IMR-90 (cell line): ENCODE measurements around the gene MGLL. TPM values are rescaled to one million over a fixed set of nuclear protein-coding genes. Genes with fewer than 3 reads are reported as not detected.

ENCODE experiments used
- ATAC-seq: fragments of 200-7000 bp; cut with Tn5 transposase; 2 replicates; pipeline ENCODE4 v1.9.1; 2020; ENCODE audit warnings: low read depth, mild to moderate bottlenecking, moderate library complexity
- BruUV-seq: library from RNA; stranded (reverse); fragments of 400-500 nt; replicated peaks from 2 replicates; lab custom pipeline; 2021; lab: Mats Ljungman, UMichigan
- CTCF ChIA-PET: fragments of 300-600 bp; formaldehyde crosslinking; extraction: SDS; loops from one replicate; lab custom pipeline; 2021; ENCODE audit warnings: antibody characterized with exemption; lab: Yijun Ruan, JAX
- POLR2A ChIA-PET: fragments of 300-600 bp; sonication (Branson Sonifier 250); formaldehyde crosslinking; loops from one replicate; lab custom pipeline; 2022; ENCODE audit warnings: antibody characterized with exemption; ENCODE audit not compliant: unreplicated experiment; lab: Charles Lee
- DNase-seq: peaks from one replicate; pipeline ENCODE4 v3.0.0; 2013
- H2AFZ ChIP-seq: replicated peaks from 2 replicates; pipeline ENCODE3; 2013; ENCODE audit warnings: low read length, mild to moderate bottlenecking; ENCODE audit not compliant: poor library complexity
- H2AK5ac ChIP-seq: 2 replicates; pipeline ENCODE4 v1.6.1; 2013; ENCODE audit warnings: low read depth, low read length, inconsistent platforms
- H2AK9ac ChIP-seq: replicated peaks from 2 replicates; pipeline ENCODE3; 2013; ENCODE audit warnings: mild to moderate bottlenecking, low read depth, low read length, moderate library complexity; ENCODE audit not compliant: poor library complexity
- H2BK120ac ChIP-seq: 2 replicates; pipeline ENCODE4 v1.6.1; 2013; ENCODE audit warnings: low read depth, low read length, inconsistent platforms
- H2BK15ac ChIP-seq: 3 replicates; pipeline ENCODE4 v1.6.1; 2013; ENCODE audit warnings: low read depth, low read length, inconsistent platforms
- H2BK20ac ChIP-seq: 2 replicates; pipeline ENCODE4 v1.6.1; 2013; ENCODE audit warnings: low read depth, mild to moderate bottlenecking, inconsistent platforms, low read length, moderate library complexity
- H2BK5ac ChIP-seq: 2 replicates; pipeline ENCODE4 v1.6.1; 2013; ENCODE audit warnings: mild to moderate bottlenecking, low read depth, low read length, inconsistent platforms; ENCODE audit not compliant: poor library complexity, severe bottlenecking
- H3K14ac ChIP-seq: replicated peaks from 2 replicates; pipeline ENCODE4 v1.6.1; 2013; ENCODE audit warnings: low read depth, low read length, inconsistent platforms
- H3K18ac ChIP-seq: 2 replicates; pipeline ENCODE4 v1.6.1; 2013; ENCODE audit warnings: low read depth, low read length, control low read depth
- H3K23ac ChIP-seq: 2 replicates; pipeline ENCODE4 v1.6.1; 2013; ENCODE audit warnings: low read depth, low read length, inconsistent platforms
- H3K27ac ChIP-seq: 2 replicates; pipeline ENCODE4 v1.5.1; 2013; ENCODE audit warnings: mild to moderate bottlenecking, control low read depth, low read length; ENCODE audit not compliant: insufficient read depth
- H3K27me3 ChIP-seq: 2 replicates; pipeline ENCODE4 v1.6.1; 2013; ENCODE audit warnings: low read length; ENCODE audit not compliant: control insufficient read depth, insufficient read depth
- H3K36me3 ChIP-seq: 2 replicates; pipeline ENCODE4 v1.6.1; 2013; ENCODE audit warnings: low read length, mixed read lengths; ENCODE audit not compliant: control insufficient read depth, insufficient read depth
- H3K4ac ChIP-seq: 2 replicates; pipeline ENCODE4 v1.6.1; 2013; ENCODE audit warnings: low read depth, low read length, inconsistent platforms
- H3K4me1 ChIP-seq: 2 replicates; pipeline ENCODE4 v1.6.1; 2013; ENCODE audit warnings: low read length, mixed read lengths; ENCODE audit not compliant: control insufficient read depth, insufficient read depth
- H3K4me2 ChIP-seq: 2 replicates; pipeline ENCODE4 v1.6.1; 2013; ENCODE audit warnings: low read depth, mild to moderate bottlenecking, control low read depth, low read length, moderate library complexity
- H3K4me3 ChIP-seq: 2 replicates; pipeline ENCODE4 v1.5.1; 2013; ENCODE audit warnings: low read depth, mild to moderate bottlenecking, control low read depth, low read length, moderate library complexity; ENCODE audit not compliant: insufficient read depth
- H3K56ac ChIP-seq: 2 replicates; pipeline ENCODE4 v1.6.1; 2013; ENCODE audit warnings: low read length, inconsistent platforms; ENCODE audit not compliant: insufficient read depth; ENCODE audit errors: extremely low read depth
- H3K79me1 ChIP-seq, 2 experiments: 2 replicates each; pipeline ENCODE4 v1.6.1; 2013; ENCODE audit warnings: low read length in 2 of 2, inconsistent platforms in 1 of 2, low read depth in 1 of 2
- H3K9ac ChIP-seq: 2 replicates; pipeline ENCODE4 v1.6.1; 2013; ENCODE audit warnings: low read depth, low read length, control low read depth
- H3K9me1 ChIP-seq: 2 replicates; pipeline ENCODE4 v1.6.1; 2013; ENCODE audit warnings: low read length, inconsistent platforms; ENCODE audit not compliant: insufficient read depth
- H3K9me3 ChIP-seq: 2 replicates; pipeline ENCODE4 v1.6.1; 2013; ENCODE audit warnings: low read length; ENCODE audit not compliant: control insufficient read depth, insufficient read depth
- H4K20me1 ChIP-seq: 2 replicates; pipeline ENCODE4 v1.6.1; 2013; ENCODE audit warnings: low read length, inconsistent platforms; ENCODE audit not compliant: insufficient read depth
- H4K5ac ChIP-seq: 2 replicates; pipeline ENCODE4 v1.6.1; 2013; ENCODE audit warnings: mild to moderate bottlenecking, low read depth, low read length, control low read depth
- H4K8ac ChIP-seq, 2 experiments: 2 replicates each; pipeline ENCODE4 v1.6.1; 2013; ENCODE audit warnings: low read depth in 2 of 2, low read length in 2 of 2, control low read depth in 1 of 2, inconsistent platforms in 1 of 2
- H4K91ac ChIP-seq: 2 replicates; pipeline ENCODE4 v1.6.1; 2013; ENCODE audit warnings: low read depth, low read length, inconsistent platforms; ENCODE audit not compliant: insufficient read depth
- BHLHE40 ChIP-seq: fragments of 150-350 bp; IDR thresholded peaks from 2 replicates; pipeline ENCODE4 v1.6.1; 2016; ENCODE audit warnings: mild to moderate bottlenecking, low read depth, low read length
- CEBPB ChIP-seq: IDR thresholded peaks from 2 replicates; pipeline ENCODE4 v1.6.1; 2012; ENCODE audit warnings: low read depth, low read length, improper control_type of control experiment
- CHD1 ChIP-seq: IDR thresholded peaks from 2 replicates; pipeline ENCODE4 v1.6.1; 2012; ENCODE audit warnings: low read depth, low read length, improper control_type of control experiment
- CTCF ChIP-seq: conservative IDR thresholded peaks from 2 replicates; pipeline ENCODE4 v1.5.1; 2012; ENCODE audit warnings: mild to moderate bottlenecking, low read depth, low read length, improper control_type of control experiment
- ELK1 ChIP-seq: fragments of 150-350 bp; IDR thresholded peaks from 2 replicates; pipeline ENCODE4 v1.6.1; 2016; ENCODE audit warnings: low read depth, mild to moderate bottlenecking, low read length, moderate library complexity, borderline replicate concordance
- FOS ChIP-seq: fragments of 150-350 bp; IDR thresholded peaks from 2 replicates; pipeline ENCODE4 v1.6.1; 2016; ENCODE audit warnings: low read depth, low read length
- MAFK ChIP-seq: IDR thresholded peaks from 2 replicates; pipeline ENCODE4 v1.6.1; 2012; ENCODE audit warnings: low read depth, low read length, improper control_type of control experiment
- MAZ ChIP-seq: IDR thresholded peaks from 2 replicates; pipeline ENCODE4 v1.6.1; 2012; ENCODE audit warnings: low read depth, mild to moderate bottlenecking, low read length, improper control_type of control experiment, moderate library complexity, borderline replicate concordance
- MXI1 ChIP-seq: IDR thresholded peaks from 2 replicates; pipeline ENCODE4 v1.6.1; 2012; ENCODE audit warnings: low read depth, mild to moderate bottlenecking, low read length, moderate library complexity, borderline replicate concordance
- NFE2L2 ChIP-seq: fragments of 150-350 bp; IDR thresholded peaks from 2 replicates; pipeline ENCODE4 v1.6.1; 2016; ENCODE audit warnings: low read depth, mild to moderate bottlenecking, low read length
- POLR2A ChIP-seq: IDR thresholded peaks from 2 replicates; pipeline ENCODE4 v1.6.1; 2012; ENCODE audit warnings: mild to moderate bottlenecking, low read depth, low read length
- RAD21 ChIP-seq: IDR thresholded peaks from 2 replicates; pipeline ENCODE4 v1.6.1; 2012; ENCODE audit warnings: low read length, improper control_type of control experiment
- RFX5 ChIP-seq: IDR thresholded peaks from 2 replicates; pipeline ENCODE4 v1.8.0; 2012; ENCODE audit warnings: low read depth, mild to moderate bottlenecking, low read length, moderate library complexity
- SMC3 ChIP-seq: fragments of 150-350 bp; IDR thresholded peaks from 2 replicates; pipeline ENCODE4 v1.6.1; 2016; ENCODE audit warnings: low read depth, mild to moderate bottlenecking, antibody characterized with exemption, low read length, moderate library complexity
- USF2 ChIP-seq: fragments of 150-350 bp; IDR thresholded peaks from 2 replicates; pipeline ENCODE4 v1.6.1; 2017; ENCODE audit warnings: mild to moderate bottlenecking, antibody characterized with exemption, low read length, low read depth
- WGBS, 2 experiments: methylation state at CpG; one replicate each; pipeline versions ENCODE4 v1.1.5 to v1.1.7; 2013; ENCODE audit warnings: missing lambda C conversion rate in 2 of 2; ENCODE audit not compliant: insufficient read length in 1 of 2; ENCODE audit errors: extremely low coverage in 2 of 2; 5-methylcytosine and 5-hydroxymethylcytosine counted together
- dilution Hi-C: fragments of 300-500 bp; cut with HindIII; formaldehyde crosslinking; loops from one replicate; pipeline ENCODE4 v1.14.3; 2018; ENCODE audit warnings: low sequenced_read_pairs; ENCODE audit not compliant: unreplicated experiment
- in situ Hi-C: fragments of 300-500 bp; cut with MboI; formaldehyde crosslinking; loops from 3 replicates; pipeline ENCODE4 v1.14.3; 2019; ENCODE audit warnings: low sequenced_read_pairs, inconsistent platforms, mixed read lengths
- intact Hi-C: fragments of 100-400 bp; cut with micrococcal nuclease; formaldehyde crosslinking; loops from 2 replicates; pipeline ENCODE4 v1.10.0; 2022
- polyA plus RNA-seq, 3 experiments: library from polyadenylated mRNA; depleted of rRNA; stranded (reverse); fragments of >200 nt; gene quantifications; 2 replicates each; pipeline ENCODE4 v1.2.3, GENCODE V29; 2012; ENCODE audit warnings: low replicate concordance in 1 of 3
- total RNA-seq: library from RNA; depleted of rRNA; stranded (reverse); fragments of >200 nt; gene quantifications from 2 replicates; pipeline ENCODE4 v1.2.3, GENCODE V29; 2012

Gene MGLL
- total and polyA plus RNA-seq, 2 of the 4 experiments (the other 2 are of a cell fraction), result 23.7 to 60.6 TPM

GRCh38 chr3:127827808-127828207, 5.5 kb upstream of the MGLL start:
- no peak overlapping the region for H3K27ac ChIP-seq
- no CpG with 5 or more reads among the region's 2 CpGs for WGBS, 2 experiments
- H2BK5ac ChIP-seq, result no peak overlapping the region
- DNase-seq (no peak), ATAC-seq (no peak)
- in situ Hi-C loops, result no loop called here
- H3K56ac ChIP-seq, result no peak overlapping the region
- H3K4me2 ChIP-seq, result no peak overlapping the region
- H2BK15ac ChIP-seq, result no peak overlapping the region
- no peaks in the 10 kb centered on the region for H3K27me3 ChIP-seq
- no peak overlapping the region for H3K9ac ChIP-seq
- no peak overlapping the region for H2BK20ac ChIP-seq
- peaks cover 3% of the 10 kb centered on the region for H3K4me1 ChIP-seq
- H4K20me1 ChIP-seq, result no peaks in the 10 kb centered on the region
- H3K9me3 ChIP-seq, result peaks cover 5% of the 10 kb centered on the region; the same call in 1 of the 2 replicates
- no peak overlapping the region for H2AK5ac ChIP-seq
- no peak overlapping the region for H3K23ac ChIP-seq
- no peak overlapping the region for H4K8ac ChIP-seq
- ChIA-PET POLR2A (no interaction called here), CTCF (interaction anchor here (0.7 kb wide), 1 partner anchor 10 kb away, joined by 3 read pairs; no protein-coding TSS in a partner anchor)
- no peak overlapping the region for H3K18ac ChIP-seq
- dilution Hi-C loops, result no loop called here
- peaks cover under 1 to 6% of the 10 kb centered on the region in 2 experiments; a peak in 1 of 4 replicates for H3K79me1 ChIP-seq
- no TSS peak for BruUV-seq
- no peak overlapping the region for H3K4ac ChIP-seq
- no peak overlapping the region for H4K91ac ChIP-seq
- no peak overlapping the region for H2AFZ ChIP-seq
- intact Hi-C loops, result no loop called here
- H2AK9ac ChIP-seq, result no peak overlapping the region
- H3K14ac ChIP-seq, result no peak overlapping the region
- no peak overlapping the region for H3K4me3 ChIP-seq
- H3K9me1 ChIP-seq, result peaks cover 6% of the 10 kb centered on the region
- no peaks in the 10 kb centered on the region for H3K36me3 ChIP-seq
- H4K5ac ChIP-seq, result no peak overlapping the region
- H2BK120ac ChIP-seq, result no peak overlapping the region
- TF ChIP-seq RFX5 (no peak), POLR2A (no peak), BHLHE40 (no peak), FOS (no peak), NFE2L2 (no peak), MAFK (no peak), CEBPB (no peak), RAD21 (no peak), CTCF (no peak), CHD1 (no peak), ELK1 (no peak), MAZ (no peak), SMC3 (no peak), MXI1 (no peak), USF2 (no peak)
